Esophagus muscularis mucosa (tissue), 4 donors: ENCODE results near the gene CLCA2. TPM values are rescaled to one million over a fixed set of nuclear protein-coding genes. Genes with fewer than 3 reads are reported as not detected.

Experiments
- DNase-seq: peaks from one replicate; pipeline ENCODE4 v3.0.0-alpha.2; 2017; ENCODE audit errors: extremely low spot score
- H3K27ac ChIP-seq, 4 donors: fragments of 200-600 bp; sonication (generic); replicated peaks in 1 of 4; 1 replicate in 3 of 4; 2 replicates in 1 of 4; pipeline ENCODE4 v1.5.1; 2016 to 2019; ENCODE audit warnings: mild to moderate bottlenecking in 1 of 4
- H3K27me3 ChIP-seq, 4 donors: fragments of 200-600 bp; sonication (generic); one replicate each; pipeline versions ENCODE4 v1.5.1 to v1.6.0; 2016 to 2019
- H3K36me3 ChIP-seq, 4 donors: fragments of 200-600 bp; sonication (generic); one replicate each; pipeline ENCODE4 v1.5.1; 2016 to 2019
- H3K4me1 ChIP-seq, 4 donors: fragments of 200-600 bp; sonication (generic); one replicate each; pipeline ENCODE4 v1.5.1; 2016 to 2019
- H3K4me3 ChIP-seq, 4 donors: fragments of 200-600 bp; sonication (generic); 1 replicate in 2 of 4; 2 replicates in 2 of 4; pipeline ENCODE4 v1.5.1; 2016 to 2019; ENCODE audit warnings: mild to moderate bottlenecking in 4 of 4, moderate library complexity in 1 of 4
- H3K9me3 ChIP-seq, 4 donors: fragments of 200-600 bp; sonication (generic); 1 replicate in 3 of 4; 2 replicates in 1 of 4; pipeline ENCODE4 v1.5.1; 2016 to 2019
- EP300 ChIP-seq: sonication (generic); formaldehyde crosslinking; IDR thresholded peaks from one replicate; pipeline ENCODE4 v1.6.1; 2017; ENCODE audit warnings: antibody characterized with exemption
- POLR2A ChIP-seq: fragments of 450-650 bp; IDR thresholded peaks from one replicate; pipeline ENCODE4 v1.6.1; 2017; ENCODE audit warnings: antibody characterized with exemption, moderate library complexity, mild to moderate bottlenecking, low read depth
- POLR2AphosphoS5 ChIP-seq, 2 donors: sonication (generic); formaldehyde crosslinking; IDR thresholded peaks; one replicate each; pipeline ENCODE4 v1.6.1; 2017; ENCODE audit warnings: antibody characterized with exemption in 2 of 2
- WGBS: methylation state at CpG from one replicate; pipeline ENCODE4 v1.1.5; 2018; 5-methylcytosine and 5-hydroxymethylcytosine counted together
- intact Hi-C: fragments of 100-400 bp; cut with DNase I; formaldehyde crosslinking; loops from one replicate; pipeline ENCODE4 v1.15.1; 2023
- total RNA-seq, 4 donors: library from RNA; depleted of rRNA; stranded (reverse); fragments of >200 nt; gene quantifications; one replicate each; pipeline versions ENCODE4 v1.1.0 to v1.2.1, GENCODE V29; 2016
- TF ChIP-seq, protein P1 (sequence below), 3 experiments: fragments of 200-600 bp in 2 of 3; fragments of 450-650 bp in 1 of 3; sonication (generic) in 2 of 3; IDR thresholded peaks; one replicate each; pipeline ENCODE4 v1.5.1; 2017 to 2019; ENCODE audit warnings: antibody characterized with exemption in 3 of 3, mild to moderate bottlenecking in 2 of 3, moderate library complexity in 1 of 3

CLCA2 gene
- total RNA-seq, 4 donors from 2014 or later = not detected

DNA sequence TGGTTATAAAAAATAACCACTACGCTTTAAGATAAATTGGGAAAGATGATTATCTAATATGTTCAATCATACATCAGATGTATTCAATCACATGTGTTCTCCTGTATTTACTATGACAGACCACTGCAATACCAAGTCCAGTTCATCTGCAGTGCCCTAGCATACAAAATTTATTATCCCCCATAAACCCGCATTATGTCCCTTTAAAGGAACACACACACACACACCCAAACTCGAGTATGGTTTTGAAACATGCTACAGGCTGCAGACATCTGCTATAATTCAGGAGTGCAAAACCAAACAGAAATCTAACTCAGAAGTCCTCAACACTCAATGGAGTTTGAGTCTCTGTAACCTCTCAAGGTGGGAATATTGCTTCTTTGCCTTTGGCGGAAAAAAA is 42.7 kb upstream of the CLCA2 start:
- H3K9me3 ChIP-seq = no peaks in the 10 kb centered on the region
- 75% methylated on average over 4 of the region's 4 CpGs for WGBS
- intact Hi-C loops = no loop called here
- peaks cover 0 to 10% (median 0%) of the 10 kb centered on the region in 4 donors for H3K36me3 ChIP-seq
- no peak overlapping the region for H3K4me3 ChIP-seq
- DNase-seq = no peak
- H3K27ac ChIP-seq = no peak overlapping the region
- H3K27me3 ChIP-seq = no peaks in the 10 kb centered on the region
- no peak for TF ChIP-seq EP300
- no peak for TF ChIP-seq POLR2AphosphoS5 (IDR thresholded peaks at IDR 0.05)
- TF ChIP-seq, protein P1, sequence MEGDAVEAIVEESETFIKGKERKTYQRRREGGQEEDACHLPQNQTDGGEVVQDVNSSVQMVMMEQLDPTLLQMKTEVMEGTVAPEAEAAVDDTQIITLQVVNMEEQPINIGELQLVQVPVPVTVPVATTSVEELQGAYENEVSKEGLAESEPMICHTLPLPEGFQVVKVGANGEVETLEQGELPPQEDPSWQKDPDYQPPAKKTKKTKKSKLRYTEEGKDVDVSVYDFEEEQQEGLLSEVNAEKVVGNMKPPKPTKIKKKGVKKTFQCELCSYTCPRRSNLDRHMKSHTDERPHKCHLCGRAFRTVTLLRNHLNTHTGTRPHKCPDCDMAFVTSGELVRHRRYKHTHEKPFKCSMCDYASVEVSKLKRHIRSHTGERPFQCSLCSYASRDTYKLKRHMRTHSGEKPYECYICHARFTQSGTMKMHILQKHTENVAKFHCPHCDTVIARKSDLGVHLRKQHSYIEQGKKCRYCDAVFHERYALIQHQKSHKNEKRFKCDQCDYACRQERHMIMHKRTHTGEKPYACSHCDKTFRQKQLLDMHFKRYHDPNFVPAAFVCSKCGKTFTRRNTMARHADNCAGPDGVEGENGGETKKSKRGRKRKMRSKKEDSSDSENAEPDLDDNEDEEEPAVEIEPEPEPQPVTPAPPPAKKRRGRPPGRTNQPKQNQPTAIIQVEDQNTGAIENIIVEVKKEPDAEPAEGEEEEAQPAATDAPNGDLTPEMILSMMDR (IDR thresholded peaks at IDR 0.05) = no peak
- no peak for TF ChIP-seq POLR2A
- peaks cover 0 to 2% (median 0%) of the 10 kb centered on the region in 4 donors for H3K4me1 ChIP-seq

DNA sequence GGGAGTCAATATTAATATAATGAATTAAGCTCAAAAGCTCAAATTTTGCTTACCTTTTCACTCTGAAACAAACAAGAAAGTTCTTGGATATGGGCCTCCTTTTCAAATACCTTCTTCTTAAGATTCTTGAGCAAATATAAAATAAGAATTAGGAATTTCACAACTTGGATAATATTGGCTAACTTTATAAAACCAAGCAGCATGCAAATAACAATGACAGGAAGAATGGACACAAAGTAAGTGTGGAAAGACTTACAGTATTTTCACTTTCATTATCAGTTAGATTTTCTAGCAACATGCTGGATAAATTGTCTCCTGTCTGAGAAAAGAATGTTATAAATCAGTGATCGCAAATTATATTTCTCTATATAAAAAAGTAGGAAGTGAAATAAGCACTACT is 41.1 kb upstream of the CLCA2 start:
- Histone ChIP-seq H3K4me3 (peak overlapping the region in 3 of 4 donors; percentile 1 to 22 (median 2)), H3K27ac (peak overlapping the region in 1 of 4 donors; percentile 9), H3K36me3 (no peaks in the 10 kb centered on the region), H3K27me3 (no peaks in the 10 kb centered on the region), H3K9me3 (no peaks in the 10 kb centered on the region), H3K4me1 (peaks cover 0 to 2% (median 0%) of the 10 kb centered on the region in 4 donors)
- TF ChIP-seq POLR2A = no peak
- intact Hi-C loops = loop anchor here (2.0 kb wide), 1 partner anchor 126 kb away; no protein-coding TSS in a partner anchor
- DNase-seq = no peak
- 61% methylated on average over 1 of the region's 1 CpG for WGBS

DNA sequence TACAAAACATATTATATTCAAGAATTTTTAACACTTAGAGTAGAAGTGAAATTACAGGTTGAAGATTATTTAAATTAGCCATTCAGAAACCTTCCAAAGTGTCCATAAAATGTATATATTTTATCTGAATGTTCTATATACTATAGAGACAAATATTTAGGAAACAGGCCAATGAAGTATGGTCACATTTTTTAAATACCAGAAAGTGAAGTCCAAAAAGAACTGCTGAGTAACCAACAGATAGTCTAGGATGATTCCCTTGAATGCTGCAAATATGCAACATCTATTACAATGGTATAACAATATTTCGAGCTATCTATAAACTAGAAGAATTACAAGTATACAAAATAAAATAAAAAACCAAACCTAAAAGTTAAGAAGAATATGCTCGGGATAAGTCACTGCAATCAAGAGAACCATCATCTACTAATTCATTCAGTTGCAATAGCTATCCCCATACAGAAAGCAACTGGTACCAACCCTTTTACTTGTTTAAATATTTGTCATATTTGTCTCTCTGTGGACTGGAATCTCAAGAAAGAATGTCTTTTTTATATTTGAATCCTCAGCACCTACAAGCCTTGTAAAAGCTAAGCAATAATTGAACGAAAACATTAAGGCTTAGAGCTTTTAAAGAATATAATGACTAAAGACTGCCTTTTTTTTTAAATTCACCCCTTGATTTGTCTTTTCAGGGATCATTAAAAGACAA is 35.9 kb upstream of the CLCA2 start:
- no peaks in the 10 kb centered on the region for H3K27me3 ChIP-seq
- TF ChIP-seq, protein P1 (IDR thresholded peaks at IDR 0.05) = no peak
- TF ChIP-seq EP300 = no peak
- no peak for TF ChIP-seq POLR2A
- TF ChIP-seq POLR2AphosphoS5 (IDR thresholded peaks at IDR 0.05) = no peak
- no peaks in the 10 kb centered on the region for H3K9me3 ChIP-seq
- peaks cover under 1 to 14% (median 9%) of the 10 kb centered on the region in 4 donors for H3K4me1 ChIP-seq
- no peak for DNase-seq
- no peak overlapping the region for H3K4me3 ChIP-seq
- H3K36me3 ChIP-seq = no peaks in the 10 kb centered on the region
- no peak overlapping the region for H3K27ac ChIP-seq
- intact Hi-C loops = no loop called here
- WGBS = 90% methylated on average over 3 of the region's 3 CpGs

DNA sequence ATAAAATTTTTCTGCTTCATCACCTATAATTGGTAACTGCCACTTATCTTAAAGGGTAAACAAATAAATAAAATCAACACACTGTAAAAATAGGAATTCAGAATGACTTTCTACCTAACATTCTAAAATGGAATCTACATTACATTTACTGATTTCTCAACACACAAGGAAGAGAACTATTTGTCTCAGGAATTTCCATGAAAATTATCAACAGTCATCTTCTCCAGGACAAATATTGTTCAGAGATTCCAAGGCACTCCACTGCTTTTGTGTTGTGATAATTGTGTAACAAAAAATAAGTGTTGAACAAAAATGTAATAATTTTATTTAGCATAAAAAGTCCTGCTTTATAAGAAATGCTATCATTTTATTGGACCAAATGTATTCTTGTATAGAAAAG is 35.2 kb upstream of the CLCA2 start:
- DNase-seq = no peak
- Histone ChIP-seq H3K27ac (no peak overlapping the region), H3K4me3 (no peak overlapping the region), H3K9me3 (no peaks in the 10 kb centered on the region), H3K4me1 (peaks cover 8 to 20% (median 13%) of the 10 kb centered on the region in 4 donors), H3K36me3 (no peaks in the 10 kb centered on the region), H3K27me3 (no peaks in the 10 kb centered on the region)
- intact Hi-C loops = no loop called here
- no peak for TF ChIP-seq POLR2A
- no peak for TF ChIP-seq POLR2AphosphoS5 (IDR thresholded peaks at IDR 0.05)
- TF ChIP-seq, protein P1 (IDR thresholded peaks at IDR 0.05) = no peak
- TF ChIP-seq EP300 = no peak

DNA sequence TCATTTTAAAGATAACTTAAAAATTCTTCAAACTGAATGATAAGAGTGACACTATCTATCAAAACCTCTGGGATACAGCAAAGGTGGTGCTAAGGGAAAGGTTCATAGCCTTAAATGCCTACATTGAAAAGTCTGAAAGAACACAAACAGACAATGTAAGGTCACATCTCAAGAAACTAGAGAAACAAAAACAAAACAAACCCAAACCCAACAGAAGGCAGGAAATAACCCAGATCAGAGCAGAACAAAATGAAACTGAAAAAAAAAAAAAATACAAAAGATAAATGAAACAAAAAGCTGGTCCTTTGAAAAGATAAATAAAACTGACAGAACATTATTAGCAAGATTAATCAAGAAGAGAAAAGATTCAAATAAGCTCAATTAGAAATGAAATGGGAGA is 34.7 kb upstream of the CLCA2 start:
- Histone ChIP-seq H3K27ac (no peak overlapping the region), H3K4me3 (no peak overlapping the region), H3K36me3 (no peaks in the 10 kb centered on the region), H3K27me3 (no peaks in the 10 kb centered on the region), H3K9me3 (no peaks in the 10 kb centered on the region), H3K4me1 (peaks cover 11 to 25% (median 17%) of the 10 kb centered on the region in 4 donors)
- intact Hi-C loops = no loop called here
- TF ChIP-seq POLR2AphosphoS5 (IDR thresholded peaks at IDR 0.05) = no peak
- no peak for DNase-seq

DNA sequence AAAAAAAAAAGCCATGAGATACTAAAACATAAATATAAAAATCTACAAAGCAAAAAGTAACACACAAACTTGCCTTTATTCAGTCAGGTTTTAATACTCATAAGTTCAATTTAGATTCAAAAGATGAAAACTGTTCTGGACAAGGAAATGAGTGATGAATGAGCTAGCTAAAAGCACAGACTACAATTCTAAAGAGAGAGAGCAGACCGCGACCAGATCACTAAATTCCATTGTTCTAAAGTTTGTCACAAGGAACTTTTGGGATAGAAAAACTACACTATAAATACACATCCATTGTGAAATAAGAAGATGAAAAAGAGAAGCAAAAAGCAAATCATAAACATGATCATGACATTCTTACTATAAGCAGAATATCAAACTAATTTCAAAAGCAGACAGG is 29.6 kb upstream of the CLCA2 start:
- Histone ChIP-seq H3K27ac (no peak overlapping the region), H3K36me3 (no peaks in the 10 kb centered on the region), H3K27me3 (no peaks in the 10 kb centered on the region), H3K9me3 (no peaks in the 10 kb centered on the region), H3K4me1 (peaks cover 5 to 35% (median 28%) of the 10 kb centered on the region in 4 donors), H3K4me3 (peak overlapping the region in 1 of 4 donors; percentile 92)
- TF ChIP-seq POLR2A (no peak), POLR2AphosphoS5 (IDR thresholded peaks at IDR 0.05) (no peak)
- TF ChIP-seq, protein P1 (IDR thresholded peaks at IDR 0.05) = no peak
- 37% methylated on average over 2 of the region's 2 CpGs for WGBS
- intact Hi-C loops = loop anchor here (10.0 kb wide), 1 partner anchor 310 kb away; the partner anchor contains the start of gene SH3GLB1
- no peak for DNase-seq
